Vagina (tissue), 2 donors: ENCODE measurements around the gene MAST4. TPM values are rescaled to one million over a fixed set of nuclear protein-coding genes. Genes with fewer than 3 reads are reported as not detected.
A peak's percentile ranks its signal among the peaks of the same experiment; 100 is the strongest.

Experiments
- DNase-seq, 2 donors: peaks; one replicate each; pipeline ENCODE4 v3.0.0-alpha.2; 2017; ENCODE audit errors: extremely low spot score in 2 of 2
- H3K27ac ChIP-seq: fragments of 200-600 bp; sonication (generic); one replicate; pipeline ENCODE4 v1.5.1; 2019
- H3K27me3 ChIP-seq: fragments of 200-600 bp; sonication (generic); one replicate; pipeline ENCODE4 v1.5.1; 2019
- H3K36me3 ChIP-seq, 2 donors: fragments of 200-600 bp; sonication (generic); one replicate each; pipeline ENCODE4 v1.5.1; 2017 to 2019
- H3K4me1 ChIP-seq: fragments of 200-600 bp; sonication (generic); one replicate; pipeline ENCODE4 v1.5.1; 2019
- H3K4me3 ChIP-seq, 2 donors: fragments of 200-600 bp; sonication (generic); 1 replicate in 1 of 2; 2 replicates in 1 of 2; pipeline ENCODE4 v1.5.1; 2016 to 2019
- H3K9me3 ChIP-seq: fragments of 200-600 bp; sonication (generic); one replicate; pipeline ENCODE4 v1.5.1; 2019
- POLR2A ChIP-seq, 2 donors: fragments of 450-650 bp; IDR thresholded peaks; one replicate each; pipeline ENCODE4 v1.6.1; 2017; ENCODE audit warnings: antibody characterized with exemption in 2 of 2, mild to moderate bottlenecking in 2 of 2, moderate library complexity in 2 of 2
- POLR2AphosphoS5 ChIP-seq, 2 donors: sonication (generic); formaldehyde crosslinking; IDR thresholded peaks; one replicate each; pipeline ENCODE4 v1.9.0; 2017; ENCODE audit warnings: antibody characterized with exemption in 2 of 2, mild to moderate bottlenecking in 2 of 2, low read depth in 1 of 2; ENCODE audit not compliant: insufficient read depth in 1 of 2
- intact Hi-C: fragments of 100-400 bp; cut with DNase I; formaldehyde crosslinking; loops from one replicate; pipeline ENCODE4 v1.15.1; 2023
- total RNA-seq: library from RNA; depleted of rRNA; stranded (reverse); fragments of >200 nt; gene quantifications from one replicate; pipeline ENCODE4 v1.2.3, GENCODE V29; 2016
- TF ChIP-seq, protein P1 (sequence below), 3 experiments: fragments of 450-650 bp in 2 of 3; fragments of 200-600 bp in 1 of 3; sonication (generic) in 1 of 3; IDR thresholded peaks; one replicate each; pipeline ENCODE4 v1.5.1; 2017 to 2019; ENCODE audit warnings: antibody characterized with exemption in 3 of 3, mild to moderate bottlenecking in 2 of 3, moderate library complexity in 2 of 3

The MAST4 gene
- total RNA-seq, 1 donor from 2014 or later = 85.9 TPM

DNA sequence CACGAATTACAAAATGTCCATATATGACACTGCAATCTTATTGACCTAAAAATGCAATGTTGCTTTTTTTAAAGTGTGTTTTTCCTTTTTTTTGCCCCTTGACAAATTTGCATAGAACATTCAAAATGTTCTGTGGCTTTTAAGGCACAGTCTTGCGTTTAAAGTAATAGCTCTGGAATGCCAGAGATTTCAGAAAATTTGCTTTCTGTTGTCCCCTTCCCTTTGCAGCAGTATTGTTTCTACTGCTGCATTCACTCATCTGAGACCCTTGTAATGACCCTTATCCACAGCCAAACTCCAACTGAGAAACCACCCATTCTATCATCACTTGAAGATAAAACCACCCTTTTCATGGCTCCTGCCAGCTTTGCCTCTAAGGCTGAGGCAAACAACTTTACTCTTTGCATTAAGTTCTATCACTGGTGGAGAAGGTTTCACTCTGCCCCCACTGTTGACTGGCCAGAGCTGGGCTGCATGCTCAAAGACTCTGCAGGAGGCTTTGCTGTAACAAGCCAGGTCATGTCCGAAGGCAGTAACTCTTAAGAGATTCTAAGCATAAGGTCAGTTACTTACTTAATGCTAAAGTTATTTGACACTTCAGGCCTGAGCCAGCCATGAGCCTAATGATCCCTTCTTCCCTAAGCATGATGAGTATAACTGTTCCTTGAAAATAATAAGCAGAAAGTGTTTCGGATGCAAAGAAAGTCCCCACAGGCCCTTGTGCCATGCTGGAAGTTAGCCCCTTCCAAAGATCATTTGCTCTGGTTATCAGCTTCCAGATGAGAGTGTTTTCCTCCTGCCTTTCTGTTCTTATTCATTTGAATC, 498.5 kb downstream of the MAST4 start:
- no peak for DNase-seq
- Histone ChIP-seq H3K27ac (peak overlapping the region; percentile 71), H3K9me3 (no peaks in the 10 kb centered on the region), H3K36me3 (peaks cover 0 to 7% of the 10 kb centered on the region in 2 donors), H3K27me3 (no peaks in the 10 kb centered on the region), H3K4me3 (no peak overlapping the region), H3K4me1 (peaks cover 48% of the 10 kb centered on the region)
- intact Hi-C loops = loop anchor here (10.0 kb wide), 1 partner anchor 60 kb away; no protein-coding TSS in a partner anchor
- TF ChIP-seq, protein P1, sequence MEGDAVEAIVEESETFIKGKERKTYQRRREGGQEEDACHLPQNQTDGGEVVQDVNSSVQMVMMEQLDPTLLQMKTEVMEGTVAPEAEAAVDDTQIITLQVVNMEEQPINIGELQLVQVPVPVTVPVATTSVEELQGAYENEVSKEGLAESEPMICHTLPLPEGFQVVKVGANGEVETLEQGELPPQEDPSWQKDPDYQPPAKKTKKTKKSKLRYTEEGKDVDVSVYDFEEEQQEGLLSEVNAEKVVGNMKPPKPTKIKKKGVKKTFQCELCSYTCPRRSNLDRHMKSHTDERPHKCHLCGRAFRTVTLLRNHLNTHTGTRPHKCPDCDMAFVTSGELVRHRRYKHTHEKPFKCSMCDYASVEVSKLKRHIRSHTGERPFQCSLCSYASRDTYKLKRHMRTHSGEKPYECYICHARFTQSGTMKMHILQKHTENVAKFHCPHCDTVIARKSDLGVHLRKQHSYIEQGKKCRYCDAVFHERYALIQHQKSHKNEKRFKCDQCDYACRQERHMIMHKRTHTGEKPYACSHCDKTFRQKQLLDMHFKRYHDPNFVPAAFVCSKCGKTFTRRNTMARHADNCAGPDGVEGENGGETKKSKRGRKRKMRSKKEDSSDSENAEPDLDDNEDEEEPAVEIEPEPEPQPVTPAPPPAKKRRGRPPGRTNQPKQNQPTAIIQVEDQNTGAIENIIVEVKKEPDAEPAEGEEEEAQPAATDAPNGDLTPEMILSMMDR (IDR thresholded peaks at IDR 0.05) = no peak
- TF ChIP-seq POLR2A (IDR thresholded peaks at IDR 0.05) (no peak), POLR2AphosphoS5 (IDR thresholded peaks at IDR 0.05; ENCODE audit: insufficient read depth in 1 of 2, low read depth in 1 of 2) (no peak)

DNA sequence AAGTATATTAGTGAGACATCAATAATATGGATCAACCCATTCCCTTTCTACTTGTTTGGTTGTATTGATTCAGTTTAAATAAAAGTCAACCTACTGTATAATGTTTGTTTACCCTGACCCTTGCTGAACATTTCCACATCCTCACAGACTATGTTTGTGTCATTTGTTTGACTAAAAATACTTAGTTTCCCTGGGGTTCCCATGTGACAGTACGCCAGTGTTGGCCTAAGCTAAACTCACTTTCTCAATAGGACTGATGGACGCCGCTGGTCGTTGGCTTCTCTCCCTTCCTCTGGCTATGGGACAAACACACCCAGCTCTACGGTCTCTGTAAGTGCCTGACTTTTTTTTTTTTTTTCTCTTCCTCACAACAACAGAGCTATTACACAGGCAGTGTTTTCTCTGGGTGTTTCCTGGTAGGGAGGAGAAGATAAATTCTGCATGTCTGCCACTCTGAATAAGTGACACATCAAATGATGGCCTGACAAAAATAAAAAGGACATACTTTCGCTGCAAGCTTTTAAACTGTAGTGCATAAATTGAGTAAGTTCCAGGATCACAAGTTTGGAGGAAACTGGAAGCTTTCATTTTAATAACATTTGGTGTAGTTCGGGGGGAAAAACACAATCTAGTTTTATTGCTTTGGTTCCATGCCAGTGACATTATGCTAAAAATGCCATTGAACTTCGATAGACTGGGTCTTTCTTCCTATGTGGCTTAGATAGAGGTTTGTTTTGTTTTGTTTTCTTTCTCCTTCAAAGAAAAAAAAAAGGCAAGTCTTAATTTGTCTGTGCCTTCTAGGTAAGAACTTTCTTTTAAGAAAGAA, 499.4 kb downstream of the MAST4 start:
- Histone ChIP-seq H3K9me3 (no peaks in the 10 kb centered on the region), H3K36me3 (peaks cover 0 to 5% of the 10 kb centered on the region in 2 donors), H3K27me3 (no peaks in the 10 kb centered on the region), H3K27ac (peak overlapping the region; percentile 71), H3K4me1 (peaks cover 44% of the 10 kb centered on the region), H3K4me3 (peak overlapping the region in 1 of 2 donors; percentile 12)
- no peak for DNase-seq
- intact Hi-C loops = loop anchor here (10.0 kb wide), 1 partner anchor 61 kb away; no protein-coding TSS in a partner anchor
- peak in 1 of 2 donors; percentile 78 for TF ChIP-seq POLR2AphosphoS5 (IDR thresholded peaks at IDR 0.05; ENCODE audit: insufficient read depth in 1 of 2, low read depth in 1 of 2)
- no peak for TF ChIP-seq POLR2A (IDR thresholded peaks at IDR 0.05)
- TF ChIP-seq, protein P1 (IDR thresholded peaks at IDR 0.05) = no peak

DNA sequence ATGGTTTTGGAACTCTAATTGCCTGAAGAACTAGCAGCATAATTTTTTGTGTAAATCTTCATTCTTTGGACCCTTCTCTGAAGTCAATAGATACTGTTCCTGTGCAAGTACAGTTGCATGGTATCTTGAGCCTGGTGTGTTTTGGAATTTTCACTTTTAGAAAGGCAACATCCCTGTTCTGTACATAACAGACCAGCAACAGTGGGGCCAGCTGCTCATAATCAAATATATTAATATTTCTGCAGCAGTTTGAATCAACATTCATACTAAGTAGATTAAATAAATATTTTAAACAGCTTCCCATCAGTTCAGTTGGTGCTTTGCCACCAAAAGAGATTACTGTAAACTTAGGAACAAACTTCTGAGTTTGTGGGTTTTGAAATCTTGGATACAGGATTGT, 502.5 kb downstream of the MAST4 start:
- H3K36me3 ChIP-seq = peaks cover 0 to 9% of the 10 kb centered on the region in 2 donors
- no peak for DNase-seq
- TF ChIP-seq, protein P1 (IDR thresholded peaks at IDR 0.05) = no peak
- TF ChIP-seq POLR2A (IDR thresholded peaks at IDR 0.05) = no peak
- TF ChIP-seq POLR2AphosphoS5 (IDR thresholded peaks at IDR 0.05; ENCODE audit: insufficient read depth in 1 of 2, low read depth in 1 of 2) = no peak
- no peak overlapping the region for H3K4me3 ChIP-seq
- no peaks in the 10 kb centered on the region for H3K9me3 ChIP-seq
- no peaks in the 10 kb centered on the region for H3K27me3 ChIP-seq
- intact Hi-C loops = loop anchor here (10.0 kb wide), 1 partner anchor 64 kb away; no protein-coding TSS in a partner anchor
- H3K4me1 ChIP-seq = peaks cover 23% of the 10 kb centered on the region
- H3K27ac ChIP-seq = no peak overlapping the region

DNA sequence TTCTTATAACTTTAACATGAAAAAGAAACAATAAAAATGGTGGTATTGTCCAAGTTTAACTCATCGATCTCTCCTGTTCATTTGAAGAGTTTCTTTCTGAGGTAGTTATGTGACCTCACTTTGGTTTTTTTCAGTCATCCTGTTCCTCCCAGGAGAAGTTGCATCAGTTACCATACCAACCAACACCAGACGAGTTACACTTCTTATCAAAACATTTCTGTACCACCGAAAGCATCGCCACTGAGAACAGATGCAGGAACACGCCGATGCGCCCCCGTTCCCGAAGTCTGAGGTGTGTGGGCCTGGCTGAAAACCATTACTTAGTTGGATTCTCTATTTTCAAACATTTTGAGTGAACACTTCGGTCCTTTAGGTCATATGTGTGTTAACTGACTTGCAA, 504.1 kb downstream of the MAST4 start:
- Histone ChIP-seq H3K9me3 (no peaks in the 10 kb centered on the region), H3K27ac (no peak overlapping the region), H3K4me1 (peaks cover 11% of the 10 kb centered on the region), H3K27me3 (no peaks in the 10 kb centered on the region), H3K4me3 (no peak overlapping the region), H3K36me3 (peaks cover 0 to 21% of the 10 kb centered on the region in 2 donors)
- TF ChIP-seq POLR2AphosphoS5 (IDR thresholded peaks at IDR 0.05; ENCODE audit: insufficient read depth in 1 of 2, low read depth in 1 of 2) = no peak
- TF ChIP-seq POLR2A (IDR thresholded peaks at IDR 0.05) = no peak
- TF ChIP-seq, protein P1 (IDR thresholded peaks at IDR 0.05) = no peak
- intact Hi-C loops = no loop called here
- no peak for DNase-seq
